ENCODE data around the gene ABCB10.

Gene ABCB10

GRCh38 chr1:229466887-229467286, 91.6 kb downstream of the ABCB10 start:
- DNase-seq, result no peak

Data from CD4-positive, alpha-beta T cell treated with Interleukin-17A for 1 hour (primary cell).